H9 (cell line): Measurements from ENCODE around the gene SDC3. TPM values are rescaled to one million over a fixed set of nuclear protein-coding genes. Genes with fewer than 3 reads are reported as not detected.

ENCODE experiments used
- DNase-seq: peaks from one replicate; pipeline ENCODE4 v3.0.0-alpha.2; 2017
- H2AFZ ChIP-seq: one replicate; pipeline ENCODE4 v1.6.1; 2013; ENCODE audit warnings: mild to moderate bottlenecking, low read length, control low read depth, moderate library complexity
- H2AK5ac ChIP-seq: 2 replicates; pipeline ENCODE4 v1.6.1; 2013; ENCODE audit warnings: low read length, control low read depth, mixed read lengths; ENCODE audit not compliant: insufficient read length
- H2BK120ac ChIP-seq: one replicate; pipeline ENCODE4 v1.6.1; 2013; ENCODE audit warnings: low read depth, mild to moderate bottlenecking, low read length, control low read depth, inconsistent platforms; ENCODE audit not compliant: poor library complexity, severe bottlenecking
- H2BK12ac ChIP-seq: 2 replicates; pipeline ENCODE4 v1.6.1; 2013; ENCODE audit warnings: low read length, control low read depth, mixed read lengths, low read depth; ENCODE audit not compliant: insufficient read length
- H2BK15ac ChIP-seq: 2 replicates; pipeline ENCODE4 v1.6.1; 2013; ENCODE audit warnings: low read depth, low read length, control low read depth
- H2BK20ac ChIP-seq: one replicate; pipeline ENCODE4 v1.6.1; 2013; ENCODE audit warnings: low read depth, mild to moderate bottlenecking, low read length, control low read depth, inconsistent platforms; ENCODE audit not compliant: poor library complexity, severe bottlenecking
- H2BK5ac ChIP-seq: 2 replicates; pipeline ENCODE4 v1.6.1; 2013; ENCODE audit warnings: low read length, control low read depth, mixed read lengths; ENCODE audit not compliant: insufficient read length
- H3K14ac ChIP-seq: 2 replicates; pipeline ENCODE4 v1.6.1; 2013; ENCODE audit warnings: low read length, control low read depth; ENCODE audit not compliant: insufficient read depth
- H3K18ac ChIP-seq: 2 replicates; pipeline ENCODE4 v1.6.1; 2013; ENCODE audit warnings: low read depth, mild to moderate bottlenecking, mixed read lengths, low read length, control low read depth; ENCODE audit not compliant: insufficient read length
- H3K23ac ChIP-seq: 2 replicates; pipeline ENCODE4 v1.6.1; 2013; ENCODE audit warnings: low read length, control low read depth, mixed read lengths, low read depth; ENCODE audit not compliant: insufficient read length
- H3K23me2 ChIP-seq: 2 replicates; pipeline ENCODE4 v1.6.1; 2013; ENCODE audit warnings: low read depth, mild to moderate bottlenecking, mixed read lengths, low read length, control low read depth; ENCODE audit not compliant: insufficient read length, poor library complexity, severe bottlenecking
- H3K27ac ChIP-seq: 2 replicates; pipeline ENCODE4 v1.5.1; 2013; ENCODE audit warnings: low read length, control low read depth, mixed read lengths, low read depth; ENCODE audit not compliant: insufficient read length
- H3K27me3 ChIP-seq: 2 replicates; pipeline ENCODE4 v1.6.1; 2013; ENCODE audit warnings: low read length, control low read depth, inconsistent platforms; ENCODE audit not compliant: insufficient read depth
- H3K4ac ChIP-seq: 2 replicates; pipeline ENCODE4 v1.6.1; 2013; ENCODE audit warnings: low read depth, mild to moderate bottlenecking, control low read depth, inconsistent platforms, low read length, moderate library complexity
- H3K4me1 ChIP-seq: 2 replicates; pipeline ENCODE4 v1.6.1; 2013; ENCODE audit warnings: low read length, control low read depth, inconsistent platforms; ENCODE audit not compliant: insufficient read depth
- H3K4me2 ChIP-seq: 2 replicates; pipeline ENCODE4 v1.6.1; 2013; ENCODE audit warnings: low read length, control low read depth, mixed read lengths; ENCODE audit not compliant: insufficient read length, insufficient read depth
- H3K56ac ChIP-seq: 2 replicates; pipeline ENCODE4 v1.6.1; 2013; ENCODE audit warnings: low read depth, mild to moderate bottlenecking, mixed read lengths, low read length, control low read depth; ENCODE audit not compliant: insufficient read length
- H3K79me1 ChIP-seq: 2 replicates; pipeline ENCODE4 v1.6.1; 2013; ENCODE audit warnings: low read depth, mild to moderate bottlenecking, moderate library complexity, low read length, control low read depth, inconsistent platforms; ENCODE audit not compliant: insufficient read depth, poor library complexity, severe bottlenecking
- H3K79me2 ChIP-seq: 2 replicates; pipeline ENCODE4 v1.6.1; 2013; ENCODE audit warnings: low read length, control low read depth, inconsistent platforms; ENCODE audit not compliant: insufficient read depth
- H3K9ac ChIP-seq: 2 replicates; pipeline ENCODE4 v1.6.1; 2013; ENCODE audit warnings: low read length, control low read depth, mixed read lengths; ENCODE audit not compliant: insufficient read length; ENCODE audit errors: extremely low read depth
- H3K9me3 ChIP-seq: one replicate; pipeline ENCODE4 v1.6.1; 2013; ENCODE audit warnings: low read depth, low read length, inconsistent platforms; ENCODE audit not compliant: control insufficient read depth
- H3T11ph ChIP-seq: one replicate; pipeline ENCODE4 v1.6.1; 2013; ENCODE audit warnings: mild to moderate bottlenecking, low read length, control low read depth, inconsistent platforms
- H4K20me1 ChIP-seq: one replicate; pipeline ENCODE4 v1.6.1; 2013; ENCODE audit not compliant: control insufficient read depth, insufficient read length, insufficient read depth
- H4K5ac ChIP-seq: 2 replicates; pipeline ENCODE4 v1.6.1; 2013; ENCODE audit warnings: low read depth, mild to moderate bottlenecking, mixed read lengths, low read length, control low read depth; ENCODE audit not compliant: insufficient read length
- H4K8ac ChIP-seq: replicated peaks from 2 replicates; pipeline ENCODE4 v1.6.1; 2013; ENCODE audit warnings: low read length, control low read depth, mixed read lengths, low read depth; ENCODE audit not compliant: insufficient read length
- H4K91ac ChIP-seq: 2 replicates; pipeline ENCODE4 v1.6.1; 2013; ENCODE audit warnings: low read depth, mild to moderate bottlenecking, moderate library complexity, mixed read lengths, low read length, control low read depth; ENCODE audit not compliant: insufficient read length
- H3K27ac Mint-ChIP-seq, 3 experiments: 2 replicates in 2 of 3; 3 replicates in 1 of 3; pipeline ENCODE4 v1.8.0; 2020 to 2021; ENCODE audit warnings: mixed read lengths in 3 of 3, mild to moderate bottlenecking in 1 of 3, moderate library complexity in 1 of 3
- H3K27me3 Mint-ChIP-seq: 2 replicates; pipeline ENCODE4 v1.8.0; 2021; ENCODE audit warnings: low read depth, mild to moderate bottlenecking, moderate library complexity, mixed read lengths
- H3K36me3 Mint-ChIP-seq, 3 experiments: 2 replicates in 2 of 3; 3 replicates in 1 of 3; pipeline ENCODE4 v1.8.0; 2020 to 2021; ENCODE audit warnings: low read depth in 3 of 3, mixed read lengths in 3 of 3; ENCODE audit not compliant: insufficient read depth in 1 of 3
- H3K4me1 Mint-ChIP-seq, 2 experiments: 2 replicates each; pipeline ENCODE4 v1.8.0; 2020; ENCODE audit warnings: mixed read lengths in 2 of 2
- H3K4me3 Mint-ChIP-seq, 2 experiments: 2 replicates in 1 of 2; 3 replicates in 1 of 2; pipeline ENCODE4 v1.8.0; 2020 to 2021; ENCODE audit warnings: mild to moderate bottlenecking in 2 of 2, mixed read lengths in 2 of 2, moderate library complexity in 1 of 2
- H3K9me3 Mint-ChIP-seq, 2 experiments: 2 replicates in 1 of 2; 3 replicates in 1 of 2; pipeline ENCODE4 v1.8.0; 2020; ENCODE audit warnings: mild to moderate bottlenecking in 2 of 2, mixed read lengths in 2 of 2, moderate library complexity in 1 of 2
- CTCF ChIP-seq: fragments of 200-600 bp; sonication (generic); conservative IDR thresholded peaks from 3 replicates; pipeline ENCODE4 v1.8.0; 2021; ENCODE audit warnings: antibody characterized with exemption, mild to moderate bottlenecking
- WGBS: extraction: QIAGEN DNeasy Blood & Tissue Kit; methylation state at CpG from one replicate; pipeline ENCODE4 v1.1.7; 2013; ENCODE audit warnings: missing lambda C conversion rate, low lambda C conversion rate, mixed read lengths; ENCODE audit not compliant: insufficient read length; ENCODE audit errors: extremely low coverage; 5-methylcytosine and 5-hydroxymethylcytosine counted together
- total RNA-seq: library from RNA; stranded (reverse); gene quantifications from 2 replicates; pipeline ENCODE4 v1.2.1, GENCODE V29; 2021

The SDC3 gene
- total RNA-seq, 1 experiment from 2014 or later = 25.9 TPM

- Histone ChIP-seq H4K5ac (no peak overlapping the region), H3K4ac (no peak overlapping the region), H2BK5ac (no peak overlapping the region), H3K79me1 (peaks cover 14% of the 10 kb centered on the region), H2AK5ac (no peak overlapping the region), H3K79me2 (0 out of 2 replicates have a peak, but pooled peaks cover 1% of the 10 kb centered on the region), H3K27me3 (no peaks in the 10 kb centered on the region), H3K4me2 (no peak overlapping the region), H2BK15ac (no peak overlapping the region), H3K23me2 (no peaks in the 10 kb centered on the region), H3K18ac (no peak overlapping the region), H3K14ac (no peak overlapping the region), H3K27ac (no peak overlapping the region), H2AFZ (no peak overlapping the region), H2BK12ac (no peak overlapping the region), H3K9me3 (no peaks in the 10 kb centered on the region), H2BK20ac (no peak overlapping the region), H4K91ac (no peak overlapping the region), H3K4me1 (no peaks in the 10 kb centered on the region), H3T11ph (no peak overlapping the region), H2BK120ac (no peak overlapping the region), H3K56ac (no peak overlapping the region), H4K8ac (no peak overlapping the region), H4K20me1 (no peaks in the 10 kb centered on the region), H3K23ac (no peak overlapping the region), H3K9ac (no peak overlapping the region)
- H3K4me1 Mint-ChIP-seq = no peaks in the 10 kb centered on the region
- no peak overlapping the region for H3K4me3 Mint-ChIP-seq
- H3K27ac Mint-ChIP-seq = 0 out of 7 replicates have a peak overlapping the region, but pooled peaks of 1 of the 3 experiments have one; percentile 22
- H3K36me3 Mint-ChIP-seq = peaks cover 50 to 88% (median 88%) of the 10 kb centered on the region in 3 experiments; a peak in 6 of 7 replicates
- no CpG with 5 or more reads among the region's 5 CpGs for WGBS
- TF ChIP-seq CTCF = no peak
- no peaks in the 10 kb centered on the region for H3K9me3 Mint-ChIP-seq
- no peak for DNase-seq
- H3K27me3 Mint-ChIP-seq = no peaks in the 10 kb centered on the region
Observed at GRCh38 chr1:30952098-30952497, 43.5 kb upstream of the SDC3 start.
